HS-27A (cell line): ENCODE data around the gene FITM1.
"Not testable (repeated sequence)": the region's sequence is repeated elsewhere in the genome, so short reads cannot be mapped to it uniquely, and the experiment has no call there.

ENCODE experiments used
- DNase-seq: peaks from one replicate; pipeline ENCODE4 v3.0.0-alpha.2; 2012; ENCODE audit warnings: low read depth, missing footprints

The FITM1 gene

GRCh38 chr14:24098229-24098926 lies 32.1 kb upstream of the FITM1 start:
- DNase-seq = no peak

- no peak for DNase-seq
These were observed 31.3 kb upstream of the FITM1 start for GRCh38 chr14:24098927-24099813.

GRCh38 chr14:24100197-24100981 lies 30.1 kb upstream of the FITM1 start:
- no peak for DNase-seq

GRCh38 chr14:24100982-24101494 lies 29.4 kb upstream of the FITM1 start:
- DNase-seq = no peak

DNA sequence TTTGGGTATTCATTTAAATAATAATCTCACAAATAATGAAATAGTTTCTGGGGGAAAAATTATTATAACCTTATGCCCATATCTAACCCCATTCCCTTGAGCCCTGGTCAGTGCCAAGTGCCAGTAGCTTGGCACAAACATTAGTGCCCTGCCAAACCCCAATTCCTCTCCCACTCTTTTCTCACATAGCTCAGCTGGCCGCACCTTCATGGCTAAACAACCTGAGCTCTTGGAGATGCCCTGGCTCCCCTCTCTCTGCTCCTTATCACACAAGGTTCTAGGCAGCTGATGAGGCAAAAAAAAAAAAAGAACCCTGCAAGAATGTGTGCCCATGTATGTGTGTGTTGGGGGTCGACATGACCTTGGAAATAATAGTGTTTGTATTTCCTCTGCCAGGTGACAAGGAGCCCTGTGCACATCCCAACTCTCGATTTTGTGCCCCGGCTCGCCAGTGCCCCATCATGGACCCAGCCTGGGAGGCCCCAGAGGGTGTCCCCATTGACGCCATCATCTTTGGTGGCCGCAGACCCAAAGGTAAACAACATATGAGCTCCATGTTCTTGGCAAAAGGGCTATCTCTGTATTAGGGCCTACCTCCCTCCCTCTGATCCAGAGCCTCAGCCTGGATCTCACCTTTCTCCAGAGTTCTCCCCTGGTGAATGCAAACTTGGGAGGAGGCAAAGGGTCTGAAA lies 28.0 kb upstream of the FITM1 start:
- no peak for DNase-seq

DNA sequence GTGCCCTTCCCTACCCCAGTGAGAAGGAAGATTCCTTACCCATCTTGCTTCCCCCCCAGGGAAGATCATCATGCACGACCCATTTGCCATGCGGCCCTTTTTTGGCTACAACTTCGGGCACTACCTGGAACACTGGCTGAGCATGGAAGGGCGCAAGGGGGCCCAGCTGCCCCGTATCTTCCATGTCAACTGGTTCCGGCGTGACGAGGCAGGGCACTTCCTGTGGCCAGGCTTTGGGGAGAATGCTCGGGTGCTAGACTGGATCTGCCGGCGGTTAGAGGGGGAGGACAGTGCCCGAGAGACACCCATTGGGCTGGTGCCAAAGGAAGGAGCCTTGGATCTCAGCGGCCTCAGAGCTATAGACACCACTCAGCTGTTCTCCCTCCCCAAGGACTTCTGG lies 27.0 kb upstream of the FITM1 start:
- no peak for DNase-seq

- not testable (repeated sequence) for DNase-seq
These were observed 24.7 kb upstream of the FITM1 start for GRCh38 chr14:24105609-24106239.

DNA sequence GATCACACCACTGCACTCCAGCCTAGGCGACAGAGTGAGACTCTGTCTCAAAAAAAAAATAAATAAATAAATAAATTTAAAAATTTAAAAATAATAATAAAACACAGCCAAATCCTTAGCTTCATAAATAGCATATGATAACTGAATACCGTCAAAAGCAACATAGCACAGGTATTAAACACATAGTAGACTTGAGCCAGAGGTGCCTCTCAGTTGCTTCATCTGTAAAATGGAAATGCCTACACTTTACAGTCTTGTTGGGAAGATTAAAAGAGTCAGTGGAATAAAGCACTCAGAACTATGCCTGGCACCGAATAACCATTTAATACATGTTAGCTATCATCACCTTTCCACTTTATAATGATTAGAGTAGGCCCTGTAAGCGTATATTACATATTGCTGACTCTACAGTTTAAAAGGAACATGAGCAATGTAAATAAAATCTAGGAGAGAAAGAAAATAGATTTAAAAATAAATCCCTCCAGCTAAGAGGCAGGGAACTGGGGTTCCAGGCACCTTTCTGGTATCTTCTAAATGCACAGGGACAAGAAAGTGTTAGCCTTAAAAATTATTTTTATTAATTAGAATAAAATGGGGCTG lies 23.7 kb upstream of the FITM1 start:
- no peak for DNase-seq

DNA sequence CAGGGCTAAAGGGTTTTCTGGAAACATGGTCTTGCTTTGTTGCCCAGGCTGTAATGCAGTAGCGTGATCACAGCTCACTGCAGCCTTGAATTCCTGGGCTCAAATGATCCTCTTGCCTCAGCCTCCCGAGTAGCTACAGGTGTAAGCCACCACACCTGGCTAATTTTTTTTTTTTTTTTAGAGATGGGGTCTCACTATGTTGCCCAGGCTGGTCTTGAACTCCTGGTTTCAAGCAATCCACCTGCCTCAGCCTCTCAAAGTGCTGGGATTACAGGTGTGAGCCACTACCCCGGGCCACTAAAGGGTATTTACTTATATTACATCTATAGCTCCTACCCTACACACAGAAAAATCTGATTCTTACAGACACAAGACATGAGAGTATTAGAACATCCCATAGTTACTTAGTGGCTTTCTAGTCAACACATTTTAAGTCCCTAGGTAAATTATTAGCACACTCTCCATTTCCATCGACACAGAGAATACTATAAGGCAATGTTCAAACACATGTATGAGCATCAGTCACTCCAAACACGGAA lies 22.1 kb upstream of the FITM1 start:
- DNase-seq = no peak

DNA sequence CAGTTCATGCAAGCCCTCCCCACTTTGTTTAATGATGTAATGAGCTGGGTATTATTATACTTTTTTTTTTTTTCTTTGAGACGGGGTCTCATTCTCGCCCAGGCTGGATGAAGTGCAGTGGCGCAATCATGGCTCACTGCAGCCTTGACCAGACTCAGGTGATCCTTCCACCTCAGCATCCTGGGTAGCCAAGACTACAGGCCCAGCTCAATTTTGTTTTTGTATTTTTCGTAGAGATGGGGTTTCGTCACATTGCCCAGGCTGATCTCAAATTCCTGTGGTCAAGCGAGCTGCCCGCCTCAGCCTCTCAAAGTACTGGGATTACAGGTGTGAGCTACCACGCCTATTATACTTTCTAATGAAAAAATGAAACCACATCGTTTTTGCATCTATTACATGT lies 20.4 kb upstream of the FITM1 start:
- DNase-seq = no peak

DNA sequence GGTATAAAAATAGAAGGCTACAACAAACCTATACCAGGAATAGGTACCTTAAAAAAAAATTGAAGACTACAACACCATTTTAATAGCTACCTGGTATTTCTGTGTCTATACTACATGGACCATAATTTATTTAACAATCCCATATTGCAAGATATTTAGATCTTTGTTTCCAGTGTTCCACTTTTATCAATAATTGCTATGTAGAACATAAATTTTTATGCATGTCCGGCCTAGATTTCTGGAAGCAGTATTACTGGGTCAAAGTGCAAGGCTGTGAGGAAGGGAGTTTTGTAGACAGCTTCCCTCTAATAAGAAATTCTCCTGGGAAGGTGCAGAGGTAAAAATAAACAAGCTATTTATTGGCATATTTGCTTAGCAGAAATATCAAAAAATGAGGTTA lies 19.9 kb upstream of the FITM1 start:
- DNase-seq = no peak

GRCh38 chr14:24113379-24113800 lies 17.1 kb upstream of the FITM1 start:
- no peak for DNase-seq

DNA sequence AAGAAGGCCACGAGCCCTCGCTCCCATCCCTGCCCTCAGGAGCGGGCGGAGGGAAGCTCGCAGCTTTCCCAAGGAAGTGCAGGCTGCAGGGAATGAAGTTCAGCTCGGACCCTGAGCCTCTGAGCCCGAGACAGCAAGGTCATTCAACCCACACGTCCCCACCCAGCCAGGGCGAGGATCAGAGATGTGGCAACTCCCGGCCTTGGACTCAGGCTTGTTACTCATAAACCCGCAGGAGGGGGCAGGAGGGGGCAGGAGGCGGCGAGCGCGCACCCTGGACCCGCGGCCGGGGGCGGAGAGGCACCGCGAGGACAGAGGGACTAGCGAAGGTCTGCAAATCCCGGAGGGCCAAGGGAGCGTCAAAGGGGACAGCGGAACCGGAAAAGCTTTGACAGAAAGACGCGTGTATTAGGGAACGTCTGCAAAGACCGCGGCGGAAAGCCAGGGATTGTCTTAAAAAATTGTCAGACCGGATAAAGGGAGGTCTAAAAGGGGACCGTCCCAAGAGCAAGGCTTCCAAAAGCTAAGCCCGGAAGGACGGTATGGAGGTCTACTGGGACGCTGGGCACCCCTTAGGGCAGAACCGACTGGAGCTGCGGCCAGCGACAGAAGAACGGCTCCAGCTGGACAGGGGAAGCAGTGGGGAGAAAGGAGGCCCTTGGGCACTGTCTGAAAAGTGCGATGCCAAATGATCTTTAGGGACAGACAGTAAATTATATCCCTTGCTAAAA lies 16.5 kb upstream of the FITM1 start:
- DNase-seq = peak; percentile 92

DNA sequence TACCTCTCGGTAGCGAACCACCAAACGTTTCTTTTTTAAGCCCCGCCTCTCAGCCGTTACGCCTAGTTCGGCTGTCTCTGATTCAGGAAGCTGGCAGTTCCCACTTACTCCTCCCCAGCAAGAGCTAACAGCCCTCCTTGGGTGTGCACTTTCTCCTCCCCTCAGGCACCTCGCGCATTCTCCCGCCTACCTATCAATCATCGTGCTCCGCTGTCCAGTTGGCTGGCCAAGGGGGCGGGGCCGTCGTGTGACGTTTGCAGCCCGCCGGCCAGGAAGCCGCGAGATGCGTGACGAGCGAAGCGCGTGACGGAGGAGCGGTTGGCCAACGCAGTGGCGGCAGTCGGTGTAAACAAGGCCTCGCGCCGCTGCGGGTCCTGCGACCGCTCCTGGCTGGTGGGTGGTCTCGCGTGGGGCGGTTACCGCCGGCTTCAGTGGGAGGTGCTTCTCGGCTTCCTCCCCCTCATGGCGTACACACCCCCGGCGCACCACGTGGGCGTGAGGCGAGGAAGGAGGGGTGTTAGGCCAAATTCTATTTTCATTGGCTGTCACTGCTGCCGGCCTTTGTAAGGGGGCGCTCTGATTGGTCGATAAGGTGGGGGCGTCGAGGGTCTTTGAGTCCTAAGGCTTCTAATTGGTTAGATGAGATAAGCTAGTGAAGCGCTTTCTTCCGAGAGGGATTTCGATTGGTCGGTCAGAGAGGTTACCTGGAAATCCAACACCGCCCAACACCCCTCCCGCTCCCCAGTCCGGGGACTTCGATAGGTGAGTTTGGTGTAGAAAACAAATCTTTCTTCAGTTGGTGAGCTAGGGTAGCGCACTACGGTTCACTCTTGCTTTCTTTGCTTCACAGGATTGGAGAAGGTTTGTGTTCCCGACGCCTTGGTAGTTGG lies 15.7 kb upstream of the FITM1 start, which contains the start of the genes DCAF11 and NRL:
DCAF11 (plus strand) TSS at position 246 of the 890 bp plus-strand sequence. CDS start 818 bp downstream, outside the sequence.
NRL (minus strand) TSS at position 418 of the 890 bp plus-strand sequence. CDS start 32,101 bp downstream, outside the sequence.
- peak; percentile 99 for DNase-seq

GRCh38 chr14:24115422-24116127 lies 14.9 kb upstream of the FITM1 start:
- DNase-seq = no peak

DNA sequence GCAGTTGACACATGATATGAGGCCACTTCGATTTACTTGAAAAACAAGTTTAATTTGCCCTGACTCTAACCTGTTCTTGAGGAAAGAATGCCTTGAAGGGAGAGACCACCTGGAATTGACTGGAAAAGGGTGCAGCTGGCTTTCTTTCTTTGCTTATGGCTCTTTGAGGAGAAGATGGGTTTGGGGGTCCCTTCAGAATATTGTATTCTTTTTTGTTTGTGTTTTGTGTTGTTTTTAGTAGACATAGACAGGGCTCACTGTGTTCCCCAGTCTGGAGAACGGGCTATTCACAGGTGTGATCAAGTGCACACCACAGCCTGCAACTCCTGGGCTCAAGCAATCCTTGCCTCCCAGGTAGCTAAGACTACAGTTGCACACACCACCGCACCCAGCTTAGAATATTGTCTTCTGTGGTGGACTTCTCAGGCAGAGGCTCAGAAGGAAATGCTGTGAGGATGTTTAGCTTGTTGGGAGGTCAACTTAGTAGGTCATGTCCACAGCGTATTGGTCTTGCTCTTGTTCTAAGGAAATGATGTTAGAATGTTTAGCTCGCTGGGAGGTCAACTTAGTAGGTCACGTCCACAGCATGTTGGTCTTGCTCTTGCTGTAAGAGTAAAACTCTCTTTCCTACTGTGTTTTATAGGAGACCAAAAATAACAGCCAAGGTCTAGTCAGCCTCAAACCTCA lies 14.2 kb upstream of the FITM1 start:
- DNase-seq = no peak

GRCh38 chr14:24117179-24117578 lies 13.3 kb upstream of the FITM1 start:
- no peak for DNase-seq
